NB4 (cell line): ENCODE measurements around the gene PNMA6F.

ENCODE experiments used
- DNase-seq: peaks from one replicate; pipeline ENCODE4 v3.0.0; 2010; ENCODE audit warnings: low read depth
- H3K4me3 ChIP-seq: one replicate; pipeline ENCODE4 v1.5.1; 2011; ENCODE audit warnings: mild to moderate bottlenecking, low read depth, low read length, moderate library complexity
- MYC ChIP-seq: IDR thresholded peaks from 2 replicates; pipeline ENCODE4 v1.6.1; 2011; ENCODE audit warnings: low read depth, low read length
- POLR2A ChIP-seq: IDR thresholded peaks from 2 replicates; pipeline ENCODE4 v1.6.1; 2011; ENCODE audit warnings: mild to moderate bottlenecking; ENCODE audit not compliant: insufficient read length; ENCODE audit errors: extremely low read depth
- TF ChIP-seq, protein P1 (sequence below): IDR thresholded peaks from one replicate; pipeline ENCODE4 v1.5.1; 2012; ENCODE audit warnings: low read depth, low read length
- TF ChIP-seq, protein P2 (sequence below): IDR thresholded peaks from 2 replicates; pipeline ENCODE4 v1.6.1; 2011; ENCODE audit warnings: low read depth, low read length

The PNMA6F gene

DNA sequence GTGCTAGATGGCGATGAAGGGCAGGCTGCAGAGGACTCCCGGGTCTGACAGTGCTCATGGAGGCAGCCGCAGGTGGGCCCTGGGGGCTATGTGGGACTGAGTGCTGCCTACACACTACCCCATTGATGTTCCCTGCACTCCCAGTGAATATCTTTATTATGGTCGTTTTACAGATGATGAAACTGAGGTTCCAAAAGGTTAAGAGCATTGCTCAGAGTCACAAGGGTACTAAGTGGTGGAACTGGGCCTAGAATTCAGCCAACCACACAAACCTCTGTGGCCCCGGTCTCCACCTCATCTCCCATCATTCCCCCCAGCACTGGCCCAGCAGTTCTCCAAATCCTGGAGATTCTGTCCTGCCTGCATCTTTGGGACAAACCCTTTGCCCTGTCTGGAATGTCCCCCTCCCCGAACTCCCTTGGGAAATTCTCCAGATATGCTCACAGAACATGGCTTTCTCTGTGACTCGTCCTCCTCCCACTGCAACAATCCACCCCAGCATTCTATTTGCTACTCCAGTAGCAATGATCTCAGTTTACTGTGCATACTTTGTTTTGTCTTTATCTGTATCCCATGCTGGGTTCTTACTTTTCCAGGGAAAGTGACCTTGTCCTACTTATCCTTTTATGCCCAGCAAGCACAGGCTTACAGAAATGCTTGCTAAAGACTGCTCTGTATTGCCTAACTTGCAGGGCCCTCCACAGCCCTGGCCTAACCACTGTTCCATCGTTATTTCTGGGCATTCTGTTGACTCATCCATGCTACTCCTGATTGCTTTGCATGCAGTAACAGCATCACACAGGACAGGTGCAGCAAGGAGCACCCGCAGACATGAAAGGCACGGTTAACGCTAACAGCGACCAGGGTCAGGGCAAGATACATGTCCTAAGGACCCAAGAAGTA, 14.0 kb downstream of the PNMA6F start:
- TF ChIP-seq, protein P1, sequence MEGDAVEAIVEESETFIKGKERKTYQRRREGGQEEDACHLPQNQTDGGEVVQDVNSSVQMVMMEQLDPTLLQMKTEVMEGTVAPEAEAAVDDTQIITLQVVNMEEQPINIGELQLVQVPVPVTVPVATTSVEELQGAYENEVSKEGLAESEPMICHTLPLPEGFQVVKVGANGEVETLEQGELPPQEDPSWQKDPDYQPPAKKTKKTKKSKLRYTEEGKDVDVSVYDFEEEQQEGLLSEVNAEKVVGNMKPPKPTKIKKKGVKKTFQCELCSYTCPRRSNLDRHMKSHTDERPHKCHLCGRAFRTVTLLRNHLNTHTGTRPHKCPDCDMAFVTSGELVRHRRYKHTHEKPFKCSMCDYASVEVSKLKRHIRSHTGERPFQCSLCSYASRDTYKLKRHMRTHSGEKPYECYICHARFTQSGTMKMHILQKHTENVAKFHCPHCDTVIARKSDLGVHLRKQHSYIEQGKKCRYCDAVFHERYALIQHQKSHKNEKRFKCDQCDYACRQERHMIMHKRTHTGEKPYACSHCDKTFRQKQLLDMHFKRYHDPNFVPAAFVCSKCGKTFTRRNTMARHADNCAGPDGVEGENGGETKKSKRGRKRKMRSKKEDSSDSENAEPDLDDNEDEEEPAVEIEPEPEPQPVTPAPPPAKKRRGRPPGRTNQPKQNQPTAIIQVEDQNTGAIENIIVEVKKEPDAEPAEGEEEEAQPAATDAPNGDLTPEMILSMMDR: no peak
- no peak for TF ChIP-seq POLR2A
- TF ChIP-seq, protein P2, sequence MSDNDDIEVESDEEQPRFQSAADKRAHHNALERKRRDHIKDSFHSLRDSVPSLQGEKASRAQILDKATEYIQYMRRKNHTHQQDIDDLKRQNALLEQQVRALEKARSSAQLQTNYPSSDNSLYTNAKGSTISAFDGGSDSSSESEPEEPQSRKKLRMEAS: no peak
- no peak for TF ChIP-seq MYC
- peak; percentile 45 for DNase-seq
- no peak overlapping the region for H3K4me3 ChIP-seq

DNA sequence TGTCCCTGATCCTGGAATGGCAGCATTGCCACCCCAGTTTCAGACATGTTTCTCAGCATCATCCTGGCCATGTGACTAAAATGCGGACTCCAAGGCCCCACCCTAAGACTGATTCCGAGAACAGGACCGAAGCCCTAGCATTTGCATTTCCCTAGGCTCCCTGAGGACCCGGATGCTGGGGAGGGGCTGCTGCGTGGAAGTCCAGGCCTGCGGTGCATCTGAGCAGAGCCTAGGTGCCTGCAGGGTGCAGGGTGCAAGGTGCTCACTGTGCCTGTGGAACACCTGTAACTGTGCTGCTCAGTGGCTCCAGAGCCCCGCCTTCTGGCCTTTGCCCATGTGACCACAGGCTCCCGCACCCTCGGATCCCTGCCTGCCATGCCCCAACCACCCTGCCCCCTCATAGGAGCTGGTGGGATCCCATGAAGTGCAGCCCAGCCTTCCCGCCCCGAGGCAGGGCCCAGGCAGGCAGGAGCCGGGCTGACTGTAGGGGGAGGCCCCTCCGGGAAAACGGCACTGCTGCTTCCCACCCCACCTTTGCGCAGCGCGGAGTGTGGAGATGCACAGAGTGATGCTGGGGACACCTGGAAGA, 14.9 kb downstream of the PNMA6F start:
- no peak overlapping the region for H3K4me3 ChIP-seq
- no peak for DNase-seq
- TF ChIP-seq, protein P2: no peak
- no peak for TF ChIP-seq POLR2A

GRCh38 chrX:153305972-153306371, 15.6 kb downstream of the PNMA6F start:
- TF ChIP-seq POLR2A (no peak), MYC (no peak)
- TF ChIP-seq, protein P2: no peak
- TF ChIP-seq, protein P1: no peak
- no peak overlapping the region for H3K4me3 ChIP-seq
- DNase-seq: no peak

DNA sequence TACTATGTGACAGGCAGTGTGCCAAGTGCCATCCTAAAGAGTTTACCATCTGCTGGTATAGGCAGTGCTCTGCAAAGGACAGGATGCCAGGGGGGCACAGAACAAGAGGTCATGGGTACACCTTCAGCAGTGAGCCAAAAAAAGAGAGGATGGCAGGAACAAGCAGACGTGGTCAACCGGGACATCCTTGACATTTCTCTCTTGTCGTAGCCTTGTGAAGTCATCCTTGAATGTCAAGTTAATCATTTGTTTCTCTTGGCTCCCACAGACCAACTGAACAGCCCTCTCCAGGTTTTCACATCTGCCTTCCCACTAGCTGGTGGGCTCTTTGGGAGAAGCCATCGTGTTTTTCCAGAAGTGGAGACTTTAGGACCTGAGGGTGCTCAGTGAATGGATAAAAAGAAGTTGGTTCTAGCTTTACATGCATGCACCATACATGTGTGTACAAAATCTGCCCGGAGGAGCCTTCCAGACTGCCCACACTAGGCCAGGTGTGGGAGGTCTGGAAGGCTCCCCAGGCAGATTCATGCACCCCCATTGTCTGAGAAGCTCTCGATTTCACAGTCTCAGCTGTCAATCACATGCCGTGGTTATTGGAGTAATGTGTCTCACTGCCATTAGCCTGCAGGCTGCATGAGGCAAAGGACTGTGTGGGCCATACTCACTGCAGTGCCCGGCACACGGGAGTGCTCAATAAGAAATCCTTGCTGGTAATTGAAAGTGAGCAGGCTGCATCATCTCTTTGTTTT, 16.4 kb downstream of the PNMA6F start:
- TF ChIP-seq MYC (no peak), POLR2A (no peak)
- TF ChIP-seq, protein P2: no peak
- TF ChIP-seq, protein P1: no peak
- H3K4me3 ChIP-seq: no peak overlapping the region
- DNase-seq: no peak

- no peak for DNase-seq
- H3K4me3 ChIP-seq: no peak overlapping the region
- TF ChIP-seq, protein P2: no peak
- TF ChIP-seq MYC (no peak), POLR2A (no peak)
- TF ChIP-seq, protein P1: no peak
Measured at GRCh38 chrX:153303276-153304262, 18.0 kb downstream of the PNMA6F start.
